ENCODE results near the gene KCNK13.

DNA sequence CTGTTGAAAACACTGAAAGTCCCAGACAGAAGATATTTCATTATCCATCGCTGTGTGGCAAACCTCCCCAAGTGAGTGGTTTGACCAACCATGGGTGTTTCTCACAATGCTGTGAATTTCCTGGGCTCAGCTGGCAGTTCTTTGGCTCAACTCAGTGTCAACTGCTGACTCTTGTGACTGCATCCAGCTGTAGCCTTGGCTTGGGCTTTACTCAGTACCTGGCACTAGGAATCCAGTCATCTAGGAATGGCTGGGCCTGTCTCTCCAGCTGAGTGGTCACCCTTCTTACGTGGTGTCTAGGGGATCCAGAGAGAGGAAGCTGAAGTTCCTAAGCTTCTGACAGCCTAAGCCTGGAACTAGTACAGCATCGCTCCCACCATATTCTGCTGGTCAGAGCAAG, 113.8 kb downstream of the KCNK13 start:
- TF ChIP-seq CTCF (conservative IDR thresholded peaks at IDR 0.05 in 1 of 2, IDR thresholded peaks at IDR 0.05 in 1 of 2; ENCODE audit: extremely low read depth in 1 of 2, insufficient read depth in 1 of 2, low read depth in 1 of 2, low read length in 2 of 2) (no peak), EZH2 (IDR thresholded peaks at IDR 0.05; ENCODE audit: borderline replicate concordance, low read length) (no peak)

Data from mammary epithelial cell (primary cell).